ENCODE data around the gene TFCP2.
"Not testable (repeated sequence)": the region's sequence is repeated elsewhere in the genome, so short reads cannot be mapped to it uniquely, and the experiment has no call there.

TFCP2 gene

DNA sequence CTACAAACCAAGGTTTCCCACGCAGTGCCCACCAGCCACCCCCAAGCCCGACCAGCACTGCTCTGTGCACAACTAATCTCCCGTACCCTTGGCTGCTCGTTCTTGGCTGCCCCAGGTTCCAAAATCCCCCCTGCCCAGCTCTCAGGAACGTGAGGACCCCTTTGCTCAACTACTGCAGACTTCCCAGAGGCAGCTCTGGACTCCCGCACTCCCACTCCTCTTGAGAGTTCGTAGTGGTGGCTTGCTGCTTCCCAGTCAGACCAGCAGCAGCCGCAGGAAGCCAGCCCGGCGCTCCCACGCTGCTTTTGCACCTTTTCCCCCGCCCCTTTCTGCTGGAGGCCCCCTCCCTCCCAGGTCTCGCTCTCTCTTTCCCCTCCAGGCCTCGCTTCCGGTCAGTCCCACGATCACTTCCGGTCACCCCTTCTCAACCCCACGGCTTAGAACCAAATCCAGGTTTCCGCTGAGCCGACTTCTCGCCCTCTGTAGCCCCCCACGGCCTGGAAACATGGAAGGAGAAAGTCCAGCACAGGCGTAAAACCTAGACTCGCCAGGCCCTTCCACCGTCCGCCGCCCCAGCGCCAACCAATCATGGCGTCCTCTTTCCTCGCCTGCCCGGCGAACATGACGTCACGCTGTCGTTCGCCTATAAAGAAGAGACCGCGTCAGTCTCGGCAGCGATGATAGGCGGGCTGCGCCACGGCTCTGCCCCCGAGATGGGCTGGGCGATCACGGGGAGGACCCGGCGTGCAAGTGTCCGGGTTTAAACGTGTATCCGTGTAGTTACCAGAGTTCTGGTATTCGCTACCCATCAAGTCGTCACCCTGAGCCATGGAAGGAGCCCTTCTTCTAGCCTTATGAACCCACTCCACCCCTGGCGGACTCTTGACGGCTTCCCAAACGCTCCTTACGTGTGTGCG lies at the start of gene TFCP2:
TFCP2 (minus strand) TSS at position 621 of the 917 bp plus-strand sequence. CDS start 713 bp downstream, outside the sequence.
- peak; percentile 91 for DNase-seq

GRCh38 chr12:51222461-51222860 lies 49.5 kb upstream of the TFCP2 start:
- no peak for DNase-seq

GRCh38 chr12:51219857-51220256 lies 46.9 kb upstream of the TFCP2 start:
- DNase-seq: not testable (repeated sequence)

GRCh38 chr12:51219322-51219721 lies 46.4 kb upstream of the TFCP2 start:
- no peak for DNase-seq

GRCh38 chr12:51218607-51219161 lies 45.7 kb upstream of the TFCP2 start:
- DNase-seq: no peak

DNA sequence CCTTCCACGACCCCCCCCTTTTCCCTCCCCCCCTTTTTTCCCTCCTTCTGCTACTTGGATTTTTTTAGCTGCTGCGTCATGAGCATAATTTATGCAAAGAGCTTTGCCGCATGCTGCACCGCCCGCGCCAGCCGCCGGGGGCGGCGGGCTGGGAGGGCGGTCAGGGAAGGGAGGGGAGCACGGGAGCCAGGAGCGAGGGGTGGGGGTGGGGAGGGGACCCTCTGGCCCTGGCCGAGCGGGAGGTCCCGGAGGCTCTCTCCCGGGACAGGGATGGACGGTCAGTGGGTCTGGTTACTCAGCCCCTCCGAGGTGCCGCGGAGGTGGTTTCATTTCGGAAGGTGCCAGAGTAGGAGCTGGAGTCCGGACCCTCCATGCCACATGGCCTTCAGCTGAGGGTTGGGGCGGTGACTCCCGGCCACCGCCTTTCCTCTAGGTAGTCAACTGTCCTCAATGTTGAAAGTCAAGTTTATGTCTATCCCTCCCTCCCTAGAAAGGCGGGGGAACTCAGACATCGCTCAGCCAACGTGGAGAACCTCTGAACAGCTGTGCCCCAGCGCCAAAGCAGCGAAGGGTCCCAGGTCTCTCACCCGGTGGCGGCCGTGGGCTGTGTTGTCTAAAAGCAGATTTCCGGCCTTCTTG lies 45.2 kb upstream of the TFCP2 start, which contains the start of gene POU6F1:
POU6F1 (minus strand) TSS at position 95 of the 639 bp plus-strand sequence. CDS start 11,226 bp downstream, outside the sequence.
- peak; percentile 59 for DNase-seq

DNA sequence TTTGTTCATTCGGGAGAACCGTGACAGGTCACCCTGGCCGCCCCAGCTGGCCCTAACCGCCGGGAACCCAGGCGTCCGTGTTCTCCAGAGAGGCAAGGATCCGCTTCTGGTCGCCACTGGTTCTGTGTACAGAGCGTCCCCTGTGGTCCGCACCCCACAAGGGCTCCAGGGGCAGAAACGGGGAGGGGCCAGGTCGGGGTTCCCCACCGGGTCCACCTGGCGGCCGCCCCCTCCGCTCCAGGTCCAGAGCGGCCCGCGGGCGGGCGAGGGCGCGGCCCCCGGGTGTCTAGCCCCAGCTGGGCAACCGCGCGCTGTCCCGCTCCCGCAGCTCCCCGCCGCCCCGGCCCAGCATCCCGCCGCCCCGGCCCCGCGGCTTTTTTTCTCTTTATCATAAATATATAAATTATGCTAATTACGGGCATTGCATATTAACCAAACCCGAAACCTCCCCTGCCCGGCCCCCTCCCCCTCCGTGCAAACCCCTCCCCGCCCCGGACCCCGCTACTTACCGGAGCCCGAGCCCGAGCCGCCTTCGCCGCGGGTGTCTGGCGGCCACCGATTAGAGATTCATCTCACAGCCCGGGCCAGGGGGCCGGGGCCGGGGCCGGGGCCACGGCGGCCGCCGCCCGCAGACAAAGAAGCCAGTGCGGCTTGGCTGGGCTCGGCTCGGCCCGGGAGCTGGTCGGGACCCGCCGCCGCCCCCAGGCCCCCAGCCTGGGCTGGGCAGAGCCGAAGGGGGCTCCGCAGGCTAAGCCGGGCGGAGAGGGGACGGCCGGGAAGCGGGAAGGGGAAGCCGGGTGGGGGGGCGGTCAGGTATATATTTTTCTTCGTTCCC lies 44.4 kb upstream of the TFCP2 start:
- DNase-seq: peak; percentile 34

- no peak for DNase-seq
Observed at GRCh38 chr12:51216642-51217041, 43.7 kb upstream of the TFCP2 start.

GRCh38 chr12:51214895-51215294 lies 42.0 kb upstream of the TFCP2 start:
- DNase-seq: no peak

GRCh38 chr12:51210690-51211395 lies 37.9 kb upstream of the TFCP2 start:
- no peak for DNase-seq

DNA sequence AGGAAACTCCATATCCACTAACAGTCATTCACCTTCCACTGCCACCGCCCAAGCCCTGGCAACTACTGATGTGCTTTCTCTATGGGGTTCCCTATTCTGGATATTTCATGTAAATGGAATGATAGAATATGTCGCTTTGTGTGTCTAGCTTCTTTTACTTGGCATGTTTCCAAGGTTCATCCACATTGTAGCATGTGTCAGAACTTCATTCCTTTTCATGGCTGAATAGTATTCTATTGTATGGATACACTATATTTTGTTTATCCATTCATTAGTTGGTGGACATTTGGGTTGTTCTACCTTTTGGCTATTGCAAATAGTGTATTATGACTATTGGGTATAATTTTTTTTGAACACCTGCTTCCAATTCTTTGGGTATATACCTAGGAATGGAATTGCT lies 36.3 kb upstream of the TFCP2 start:
- no peak for DNase-seq

DNA sequence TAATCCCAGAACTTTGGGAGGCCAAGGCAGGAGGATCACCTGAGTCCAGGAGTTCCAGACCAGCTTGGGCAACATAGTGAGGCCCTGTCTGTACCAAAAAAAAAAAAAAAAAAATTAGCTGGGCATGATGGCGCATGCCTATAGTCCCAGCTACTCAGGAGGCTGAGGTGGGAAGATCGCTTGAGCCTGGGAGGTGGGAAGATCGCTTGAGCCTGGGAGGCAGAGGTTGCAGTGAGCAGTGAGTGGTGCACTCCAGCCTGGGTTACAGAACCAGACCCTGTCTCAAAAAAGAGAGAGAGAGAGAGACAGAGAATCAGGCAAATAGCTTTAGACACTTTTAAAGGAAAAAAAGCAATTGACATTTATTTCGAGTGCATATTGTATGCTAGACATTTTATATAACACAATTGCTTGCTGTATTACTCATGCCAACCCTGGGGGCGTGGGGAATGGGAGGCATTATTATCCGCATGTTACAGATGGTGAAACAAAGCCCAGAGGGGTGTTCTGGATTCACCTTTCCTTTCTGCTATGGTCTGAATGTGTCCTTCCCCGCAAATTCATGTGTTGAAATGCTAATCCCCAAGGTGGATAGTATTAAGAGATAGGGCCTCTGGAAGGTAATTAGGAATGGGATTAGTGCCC lies 35.2 kb upstream of the TFCP2 start:
- DNase-seq: no peak

DNA sequence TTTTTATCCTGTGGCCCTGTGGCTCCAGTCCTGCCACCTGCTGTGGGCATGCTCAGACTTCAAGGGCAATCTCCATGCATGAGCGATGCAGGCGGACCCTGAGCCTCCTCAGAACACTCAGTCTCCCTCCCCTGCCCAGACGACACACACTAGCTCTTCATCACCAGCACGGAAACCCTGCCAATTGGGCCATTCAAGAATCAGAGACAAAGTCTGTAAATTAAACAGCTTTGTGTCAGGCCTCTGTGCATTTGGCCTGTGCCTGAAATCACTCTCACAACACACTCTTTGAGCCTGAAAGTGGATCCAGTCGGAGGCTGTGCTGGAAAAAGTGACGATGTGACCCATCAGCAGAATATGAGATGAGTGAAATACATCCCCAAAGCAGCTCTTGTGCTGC lies 32.4 kb upstream of the TFCP2 start:
- DNase-seq: no peak

- DNase-seq: no peak
Observed at GRCh38 chr12:51202718-51203117, 29.8 kb upstream of the TFCP2 start.

- no peak for DNase-seq
Observed at GRCh38 chr12:51200806-51201205, 27.9 kb upstream of the TFCP2 start.

GRCh38 chr12:51200156-51200555 lies 27.2 kb upstream of the TFCP2 start:
- DNase-seq: no peak

- DNase-seq: no peak
Observed at GRCh38 chr12:51199366-51199945, 26.5 kb upstream of the TFCP2 start.

GRCh38 chr12:51198568-51199365 lies 25.8 kb upstream of the TFCP2 start:
- no peak for DNase-seq

DNA sequence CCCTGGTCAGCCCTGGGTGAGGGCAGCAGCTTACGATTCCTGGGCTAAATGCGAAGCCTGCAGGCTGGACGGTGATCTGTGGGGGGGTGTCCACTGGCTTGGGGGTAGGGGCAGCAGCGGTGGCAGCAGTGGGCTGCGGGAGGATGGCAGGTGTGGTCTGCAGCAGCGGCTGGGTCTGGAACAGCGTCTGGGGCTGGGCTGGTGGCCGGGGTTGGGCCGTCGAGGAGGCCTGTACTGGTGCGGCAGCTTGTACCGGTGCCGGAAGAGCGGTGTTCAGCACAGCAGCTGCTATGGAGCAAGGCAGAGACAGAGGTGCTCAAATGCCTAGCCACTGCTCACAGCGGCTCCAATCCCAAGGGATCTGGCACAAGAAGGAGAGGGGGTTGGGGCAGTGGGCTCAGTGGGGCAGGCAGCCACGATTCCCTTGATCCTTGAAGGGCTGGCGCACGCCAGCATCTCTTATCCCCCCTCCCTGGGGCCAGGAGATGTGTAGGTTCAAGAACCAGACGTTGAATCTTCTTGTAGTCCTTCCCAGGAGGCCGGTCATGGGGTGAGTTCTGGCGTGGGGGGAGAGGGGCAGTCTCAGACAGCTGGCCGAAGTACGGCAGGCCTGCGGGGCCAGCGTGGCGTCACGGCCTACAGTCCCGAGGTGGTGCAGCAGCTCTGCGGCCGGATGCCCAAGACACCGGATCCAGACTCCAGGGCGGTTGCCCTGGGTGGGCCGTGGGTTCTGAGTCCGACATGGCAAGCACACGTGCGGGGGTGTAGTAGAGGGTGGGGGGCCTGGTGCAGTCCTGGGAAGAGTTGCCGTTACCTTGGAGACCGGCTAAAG lies 25.0 kb upstream of the TFCP2 start:
- no peak for DNase-seq

All from activated CD4-positive, alpha-beta T cell treated with anti-CD3 and anti-CD28 coated beads for 1 hour (primary cell).